ENCODE measurements around the gene TSNAXIP1. TPM values are rescaled to one million over a fixed set of nuclear protein-coding genes. Genes with fewer than 3 reads are reported as not detected.

The TSNAXIP1 gene
- total RNA-seq, 1 donor, result 1.8 TPM

DNA sequence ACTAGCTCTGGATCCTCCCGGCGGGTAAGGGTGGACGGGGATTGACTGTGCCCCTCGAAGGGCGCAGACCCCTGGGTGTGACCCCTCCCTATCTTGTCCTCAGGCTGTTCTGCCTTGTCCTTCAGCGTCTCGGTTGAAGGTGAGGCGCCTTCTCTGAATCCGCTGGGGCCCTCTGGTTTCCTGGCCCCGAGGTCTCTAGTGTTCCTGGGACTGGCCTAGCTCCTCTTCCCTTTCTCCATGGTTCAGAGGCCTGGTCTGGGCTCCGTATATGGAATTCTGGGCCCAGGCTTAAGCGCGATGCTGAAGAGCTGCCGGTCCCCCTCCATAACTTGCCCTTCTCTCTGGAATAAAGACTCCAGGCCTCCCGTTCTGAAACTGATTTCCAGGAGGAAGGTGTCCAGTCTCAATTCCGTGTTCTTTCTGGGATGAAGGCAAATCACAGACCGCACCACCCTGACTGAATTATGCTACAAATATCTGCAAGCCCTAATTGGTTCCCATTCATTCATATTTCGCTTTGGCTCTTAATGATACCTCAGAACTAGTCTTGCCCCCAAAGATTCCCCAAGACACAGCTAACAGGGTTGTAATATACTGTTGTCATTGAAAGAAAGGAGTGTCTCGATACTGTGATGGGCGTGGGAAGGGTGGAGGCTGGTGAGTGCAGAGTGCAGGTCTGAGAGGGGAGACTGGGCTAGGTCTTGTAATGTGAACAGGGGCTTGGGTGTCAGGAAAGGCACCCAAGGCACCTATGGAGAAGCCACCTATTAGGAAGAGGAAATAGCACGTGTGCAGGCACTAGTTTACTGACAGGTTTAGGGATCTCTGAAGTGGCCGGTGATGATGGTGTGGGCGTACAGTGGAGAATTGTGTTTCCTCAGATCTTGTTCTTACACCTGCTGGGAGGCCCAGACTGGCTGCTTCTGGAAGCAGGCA is 67.0 kb downstream of the TSNAXIP1 start:
- peaks cover 19% of the 10 kb centered on the region for H3K4me1 ChIP-seq (ENCODE audit: insufficient read depth, low read length)
- peak overlapping the region; percentile 82 for H2AFZ ChIP-seq (ENCODE audit: low read length)
- H3K36me3 ChIP-seq (ENCODE audit: insufficient read depth, low read length), result peaks cover 59% of the 10 kb centered on the region
- H4K20me1 ChIP-seq (ENCODE audit: insufficient read depth, low read length), result peaks cover 42% of the 10 kb centered on the region
- peak; percentile 92 for DNase-seq (ENCODE audit: insufficient read length, low spot score, missing footprints)
- TF ChIP-seq, protein P1, sequence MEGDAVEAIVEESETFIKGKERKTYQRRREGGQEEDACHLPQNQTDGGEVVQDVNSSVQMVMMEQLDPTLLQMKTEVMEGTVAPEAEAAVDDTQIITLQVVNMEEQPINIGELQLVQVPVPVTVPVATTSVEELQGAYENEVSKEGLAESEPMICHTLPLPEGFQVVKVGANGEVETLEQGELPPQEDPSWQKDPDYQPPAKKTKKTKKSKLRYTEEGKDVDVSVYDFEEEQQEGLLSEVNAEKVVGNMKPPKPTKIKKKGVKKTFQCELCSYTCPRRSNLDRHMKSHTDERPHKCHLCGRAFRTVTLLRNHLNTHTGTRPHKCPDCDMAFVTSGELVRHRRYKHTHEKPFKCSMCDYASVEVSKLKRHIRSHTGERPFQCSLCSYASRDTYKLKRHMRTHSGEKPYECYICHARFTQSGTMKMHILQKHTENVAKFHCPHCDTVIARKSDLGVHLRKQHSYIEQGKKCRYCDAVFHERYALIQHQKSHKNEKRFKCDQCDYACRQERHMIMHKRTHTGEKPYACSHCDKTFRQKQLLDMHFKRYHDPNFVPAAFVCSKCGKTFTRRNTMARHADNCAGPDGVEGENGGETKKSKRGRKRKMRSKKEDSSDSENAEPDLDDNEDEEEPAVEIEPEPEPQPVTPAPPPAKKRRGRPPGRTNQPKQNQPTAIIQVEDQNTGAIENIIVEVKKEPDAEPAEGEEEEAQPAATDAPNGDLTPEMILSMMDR (IDR thresholded peaks at IDR 0.05; ENCODE audit: extremely low read depth, low read depth, low read length), result no peak
- H3K27me3 ChIP-seq (ENCODE audit: insufficient read depth, low read length), result no peaks in the 10 kb centered on the region
- peaks cover 53% of the 10 kb centered on the region for H3K79me2 ChIP-seq (ENCODE audit: insufficient read depth, low read length)
- no peaks in the 10 kb centered on the region for H3K9me3 ChIP-seq (ENCODE audit: low read depth, low read length)
- peak overlapping the region; percentile 94 for H3K4me2 ChIP-seq (ENCODE audit: insufficient read depth, low read length)
- peak overlapping the region; percentile 86 for H3K27ac ChIP-seq (ENCODE audit: low read depth, low read length)
- H3K4me3 ChIP-seq (ENCODE audit: insufficient read depth, low read length), result peak overlapping the region; percentile 96

DNA sequence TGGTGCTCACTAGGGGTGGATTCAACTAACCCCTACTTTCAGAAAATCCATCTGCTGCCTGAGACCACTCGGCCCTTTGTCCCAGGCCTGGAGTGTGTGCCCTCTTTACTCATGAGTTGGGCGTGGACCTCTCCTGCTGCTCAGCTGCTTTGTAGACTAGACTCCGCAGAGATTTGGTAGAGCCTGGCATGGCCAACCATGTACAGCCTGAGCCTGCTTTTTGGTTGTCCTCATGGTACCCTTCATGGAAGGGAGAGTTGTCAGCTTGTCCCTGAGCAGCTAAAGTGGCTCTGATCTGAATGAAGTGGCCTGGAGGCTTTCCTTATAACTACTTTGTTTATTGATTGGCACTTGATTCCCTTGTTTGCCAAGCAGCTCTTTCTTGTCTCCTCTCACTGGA is 67.7 kb downstream of the TSNAXIP1 start:
- peaks cover 51% of the 10 kb centered on the region for H3K79me2 ChIP-seq (ENCODE audit: insufficient read depth, low read length)
- no peak overlapping the region for H3K27ac ChIP-seq (ENCODE audit: low read depth, low read length)
- peaks cover 19% of the 10 kb centered on the region for H3K4me1 ChIP-seq (ENCODE audit: insufficient read depth, low read length)
- TF ChIP-seq, protein P1 (IDR thresholded peaks at IDR 0.05; ENCODE audit: extremely low read depth, low read depth, low read length), result no peak
- H2AFZ ChIP-seq (ENCODE audit: low read length), result no peak overlapping the region
- no peaks in the 10 kb centered on the region for H3K27me3 ChIP-seq (ENCODE audit: insufficient read depth, low read length)
- peaks cover 42% of the 10 kb centered on the region for H4K20me1 ChIP-seq (ENCODE audit: insufficient read depth, low read length)
- peak overlapping the region; percentile 96 for H3K4me3 ChIP-seq (ENCODE audit: insufficient read depth, low read length)
- H3K4me2 ChIP-seq (ENCODE audit: insufficient read depth, low read length), result peak overlapping the region; percentile 94
- DNase-seq (ENCODE audit: insufficient read length, low spot score, missing footprints), result peak; percentile 83
- peaks cover 62% of the 10 kb centered on the region for H3K36me3 ChIP-seq (ENCODE audit: insufficient read depth, low read length)
- H3K9me3 ChIP-seq (ENCODE audit: low read depth, low read length), result no peaks in the 10 kb centered on the region

DNA sequence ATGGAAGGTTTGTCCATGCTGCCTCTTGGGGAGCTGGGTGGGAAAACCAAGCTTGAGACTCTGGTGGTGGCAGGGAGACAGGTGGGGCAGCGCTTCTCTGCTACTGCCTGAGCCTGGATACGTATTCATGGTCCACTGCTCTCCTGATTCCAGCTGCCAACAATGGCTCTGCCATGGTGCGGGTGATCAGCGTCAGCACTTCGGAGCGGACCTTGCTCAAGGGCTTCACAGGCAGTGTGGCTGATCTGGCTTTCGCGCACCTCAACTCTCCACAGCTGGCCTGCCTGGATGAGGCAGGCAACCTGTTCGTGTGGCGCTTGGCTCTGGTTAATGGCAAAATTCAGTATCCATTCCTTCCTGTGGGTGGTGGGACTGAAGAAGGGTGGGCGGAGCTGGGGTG is 70.4 kb downstream of the TSNAXIP1 start:
- Histone ChIP-seq H3K27me3 (ENCODE audit: insufficient read depth, low read length) (no peaks in the 10 kb centered on the region), H3K4me1 (ENCODE audit: insufficient read depth, low read length) (peaks cover 19% of the 10 kb centered on the region), H3K9me3 (ENCODE audit: low read depth, low read length) (no peaks in the 10 kb centered on the region), H4K20me1 (ENCODE audit: insufficient read depth, low read length) (peaks cover 44% of the 10 kb centered on the region), H3K79me2 (ENCODE audit: insufficient read depth, low read length) (peaks cover 51% of the 10 kb centered on the region), H2AFZ (ENCODE audit: low read length) (no peak overlapping the region), H3K4me3 (ENCODE audit: insufficient read depth, low read length) (no peak overlapping the region), H3K27ac (ENCODE audit: low read depth, low read length) (no peak overlapping the region), H3K4me2 (ENCODE audit: insufficient read depth, low read length) (no peak overlapping the region), H3K36me3 (ENCODE audit: insufficient read depth, low read length) (peaks cover 69% of the 10 kb centered on the region)
- DNase-seq (ENCODE audit: insufficient read length, low spot score, missing footprints), result peak; percentile 35
- TF ChIP-seq, protein P1 (IDR thresholded peaks at IDR 0.05; ENCODE audit: extremely low read depth, low read depth, low read length), result no peak

Small RNAs within 50 kb of the gene (small RNA-seq; reads per million reads assigned to genes)
- gene AC040162.2, result not detected

Other genes starting within 250 kb of the TSNAXIP1 start
- gene CTCF, start 244.4 kb upstream of the TSNAXIP1 start, total RNA-seq, result 29.3 and 31.8 TPM in 2 replicates
- gene CARMIL2, start 161.7 kb upstream of the TSNAXIP1 start, total RNA-seq, result under 0.01 TPM in 2 replicates
- 16.5 and 18.8 TPM in 2 replicates for gene ACD, start 146.6 kb upstream of the TSNAXIP1 start, total RNA-seq
- gene PARD6A, start 145.9 kb upstream of the TSNAXIP1 start, total RNA-seq, result 2.4 and 2.9 TPM in 2 replicates
- gene ENKD1, start 140.1 kb upstream of the TSNAXIP1 start, total RNA-seq, result 13.3 and 15.9 TPM in 2 replicates
- 6.2 and 6.9 TPM in 2 replicates for gene C16orf86, start 140.1 kb upstream of the TSNAXIP1 start, total RNA-seq
- 15.9 and 19.4 TPM in 2 replicates for gene GFOD2, start 87.6 kb upstream of the TSNAXIP1 start, total RNA-seq
- gene RANBP10, start 329 bp upstream of the TSNAXIP1 start, total RNA-seq, result 5.4 and 5.6 TPM in 2 replicates
- gene THAP11, start 35.4 kb downstream of the TSNAXIP1 start, total RNA-seq, result 23.6 and 25.7 TPM in 2 replicates
- gene NUTF2, start 40.0 kb downstream of the TSNAXIP1 start, total RNA-seq, result 203 TPM in 2 replicates
- gene CENPT, start 40.8 kb downstream of the TSNAXIP1 start, total RNA-seq, result 24.2 and 25.6 TPM in 2 replicates
- gene EDC4, start 66.2 kb downstream of the TSNAXIP1 start, total RNA-seq, result 45.7 and 60.8 TPM in 2 replicates
- gene NRN1L, start 78.0 kb downstream of the TSNAXIP1 start, total RNA-seq, result 0.29 TPM in 1 of 2 replicates, not detected in the other
- gene PSKH1, start 86.4 kb downstream of the TSNAXIP1 start, total RNA-seq, result 16.8 and 18.5 TPM in 2 replicates
- gene CTRL, start 125.0 kb downstream of the TSNAXIP1 start, total RNA-seq, result 0.36 and 0.59 TPM in 2 replicates
- 44.5 and 47.0 TPM in 2 replicates for gene PSMB10, start 130.0 kb downstream of the TSNAXIP1 start, total RNA-seq
- 6.9 and 8.8 TPM in 2 replicates for gene LCAT, start 137.2 kb downstream of the TSNAXIP1 start, total RNA-seq
- 79.3 and 82.2 TPM in 2 replicates for gene SLC12A4, start 161.7 kb downstream of the TSNAXIP1 start, total RNA-seq
- gene DPEP3, start 173.6 kb downstream of the TSNAXIP1 start, total RNA-seq, result not detected in 2 replicates
- not detected in 2 replicates for gene DPEP2, start 192.6 kb downstream of the TSNAXIP1 start, total RNA-seq
- gene DPEP2NB, start 209.0 kb downstream of the TSNAXIP1 start, total RNA-seq, result not detected in 2 replicates
- 10.5 and 12.4 TPM in 2 replicates for gene DDX28, start 216.3 kb downstream of the TSNAXIP1 start, total RNA-seq
- gene DUS2, start 216.4 kb downstream of the TSNAXIP1 start, total RNA-seq, result 8.7 and 8.8 TPM in 2 replicates